ENCODE measurements around the gene SLC29A4.
"Not testable (repeated sequence)": the region's sequence is repeated elsewhere in the genome, so short reads cannot be mapped to it uniquely, and the experiment has no call there.

SLC29A4 gene, protein sequence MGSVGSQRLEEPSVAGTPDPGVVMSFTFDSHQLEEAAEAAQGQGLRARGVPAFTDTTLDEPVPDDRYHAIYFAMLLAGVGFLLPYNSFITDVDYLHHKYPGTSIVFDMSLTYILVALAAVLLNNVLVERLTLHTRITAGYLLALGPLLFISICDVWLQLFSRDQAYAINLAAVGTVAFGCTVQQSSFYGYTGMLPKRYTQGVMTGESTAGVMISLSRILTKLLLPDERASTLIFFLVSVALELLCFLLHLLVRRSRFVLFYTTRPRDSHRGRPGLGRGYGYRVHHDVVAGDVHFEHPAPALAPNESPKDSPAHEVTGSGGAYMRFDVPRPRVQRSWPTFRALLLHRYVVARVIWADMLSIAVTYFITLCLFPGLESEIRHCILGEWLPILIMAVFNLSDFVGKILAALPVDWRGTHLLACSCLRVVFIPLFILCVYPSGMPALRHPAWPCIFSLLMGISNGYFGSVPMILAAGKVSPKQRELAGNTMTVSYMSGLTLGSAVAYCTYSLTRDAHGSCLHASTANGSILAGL

DNA sequence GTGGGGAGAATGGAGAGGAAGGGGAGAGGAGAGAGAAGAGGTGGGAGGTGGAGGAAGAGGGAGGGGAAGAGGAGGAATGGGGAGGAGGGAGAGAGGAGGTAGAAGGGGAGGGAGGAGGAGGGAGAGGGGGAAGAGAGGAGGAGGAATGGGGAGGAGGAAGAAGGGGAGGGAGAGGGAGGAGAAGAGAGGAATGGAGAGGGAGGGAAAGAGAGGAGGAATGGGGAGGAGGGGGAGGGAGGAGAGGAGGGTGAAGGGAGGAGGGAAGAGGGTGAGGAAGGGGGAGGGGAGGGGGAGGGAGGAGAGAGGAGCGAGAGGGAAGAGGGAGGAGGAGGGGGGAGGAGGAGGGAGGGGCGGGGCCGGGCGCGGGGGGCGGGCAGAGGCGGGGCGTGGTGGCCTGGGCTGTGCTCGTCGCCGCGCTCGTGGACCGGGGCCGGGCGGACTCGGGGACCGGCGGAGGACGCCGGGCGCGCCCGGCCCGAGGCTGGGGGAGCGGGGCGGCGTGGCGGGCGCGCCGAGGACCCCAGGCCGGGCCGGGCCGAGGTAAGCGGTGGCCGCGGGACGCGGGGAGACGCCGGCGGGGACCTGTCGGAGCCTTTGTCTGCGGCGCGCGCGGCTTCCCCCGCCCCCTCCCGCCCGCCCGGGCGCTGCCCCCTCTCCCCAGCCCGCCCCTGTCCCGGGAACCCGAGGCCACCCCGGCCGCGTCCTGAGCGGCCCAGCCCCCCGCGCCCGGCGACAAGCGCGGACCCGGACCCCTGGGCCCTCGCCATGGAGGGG is at the start of gene SLC29A4:
TSS of gene SLC29A4 (plus strand) at position 401 of the 774 bp plus-strand sequence. CDS start 4,874 bp downstream, outside the sequence.
- DNase-seq, result peak; percentile 16

DNA sequence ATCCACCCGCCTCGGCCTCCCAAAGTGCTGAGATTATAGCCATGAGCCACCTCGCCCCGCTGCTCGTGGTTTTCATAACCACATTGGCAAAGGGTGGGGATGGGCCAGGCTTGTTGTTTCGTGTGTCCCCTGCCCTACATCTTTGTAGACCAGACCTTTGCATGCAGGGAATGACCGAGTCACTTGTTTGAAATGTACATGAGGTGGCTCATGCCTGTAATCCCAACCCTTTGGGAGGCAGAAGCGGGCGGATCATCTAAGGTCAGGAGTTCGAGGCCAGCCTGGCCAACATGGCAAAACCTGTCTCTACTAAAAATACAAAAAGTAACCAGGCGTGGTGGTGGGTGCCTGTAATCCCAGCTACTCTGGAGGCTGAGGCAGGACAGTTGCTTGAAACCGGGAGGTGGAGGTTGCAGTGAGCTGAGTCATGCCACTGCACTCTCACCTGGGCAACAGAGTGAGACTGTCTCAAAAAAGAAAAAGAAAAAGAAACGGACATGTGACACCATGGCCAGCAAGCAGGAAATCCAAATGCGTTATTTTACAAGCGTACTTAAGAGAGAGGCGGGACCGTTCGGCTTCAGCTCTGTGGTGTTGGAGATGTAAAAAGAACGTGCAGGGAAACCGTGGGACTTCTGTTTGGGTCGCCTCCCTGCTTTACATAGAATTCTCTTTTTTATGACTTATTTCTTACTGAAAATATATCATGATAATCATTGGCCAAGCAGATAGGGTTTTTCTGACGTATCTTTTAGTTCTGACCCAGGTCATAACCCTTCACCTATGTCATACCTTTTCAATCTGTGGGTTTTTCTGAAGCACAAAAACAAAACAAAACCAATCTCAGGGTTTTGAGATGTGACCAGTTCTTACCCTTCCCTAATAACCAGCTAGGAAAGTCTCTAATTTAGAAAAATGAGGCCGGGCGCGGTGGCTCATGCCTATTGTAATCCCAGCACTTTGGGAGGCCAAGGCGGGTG is 47.6 kb upstream of the SLC29A4 start:
- DNase-seq, result no peak

DNA sequence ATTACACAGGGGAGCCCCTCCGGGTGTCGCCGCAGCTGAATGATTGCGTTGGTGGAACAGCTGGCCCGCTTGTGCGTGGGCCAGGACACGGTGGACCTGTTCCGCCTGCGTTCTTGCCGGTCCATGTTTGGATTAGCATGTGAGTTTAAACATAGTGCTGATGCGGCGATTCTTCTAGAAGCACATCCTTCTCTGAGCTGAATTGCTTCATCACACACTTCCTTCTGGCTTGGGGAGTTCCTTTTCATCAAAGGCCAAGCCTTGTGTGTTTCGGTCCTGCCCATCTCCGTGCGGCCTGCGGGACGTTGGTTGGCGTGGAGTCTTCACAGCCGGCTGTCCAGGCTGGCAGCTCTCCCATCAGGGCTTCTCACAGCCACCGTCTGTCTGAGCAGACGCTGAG is 45.5 kb upstream of the SLC29A4 start:
- no peak for DNase-seq

DNA sequence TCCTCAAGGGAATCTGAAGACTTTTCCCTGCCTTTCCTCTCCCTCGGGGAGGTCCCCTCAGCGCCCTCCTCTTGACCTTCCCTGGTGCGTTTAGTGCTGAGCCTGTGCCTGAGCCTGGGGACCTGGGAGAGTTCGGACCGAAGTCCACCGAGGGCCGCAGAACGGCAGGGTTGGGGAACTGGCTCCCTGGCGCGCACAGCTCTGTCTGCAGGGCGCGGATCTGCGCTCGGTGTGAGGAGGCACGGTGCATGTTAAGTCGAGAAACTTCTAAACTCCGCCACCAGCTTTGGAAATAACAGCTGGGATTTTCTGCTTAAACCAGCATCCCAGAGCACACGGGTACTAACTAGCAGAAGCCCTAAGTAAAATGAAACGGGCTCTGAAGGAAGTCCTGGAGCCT is 44.2 kb upstream of the SLC29A4 start:
- DNase-seq, result no peak

DNA sequence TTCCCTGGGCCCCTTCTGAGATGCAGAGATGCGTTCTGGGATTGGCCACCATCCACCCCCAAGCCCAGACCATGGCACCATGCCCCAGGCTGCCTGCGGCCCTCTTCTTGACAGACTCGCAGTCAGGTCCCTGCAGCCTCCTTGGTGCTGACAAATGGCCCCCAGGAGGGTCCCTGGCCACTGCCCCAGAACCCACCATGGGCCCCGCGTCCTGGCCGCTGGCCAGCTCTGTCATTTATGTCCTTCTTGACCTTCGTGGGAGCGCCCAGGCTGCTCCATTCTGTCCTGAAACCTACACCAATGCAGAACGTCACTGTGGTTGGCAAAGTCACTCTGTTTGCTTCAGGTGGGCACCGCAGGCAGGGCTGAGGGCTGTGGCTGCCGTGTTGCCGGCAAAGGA is 39.5 kb upstream of the SLC29A4 start:
- no peak for DNase-seq

DNA sequence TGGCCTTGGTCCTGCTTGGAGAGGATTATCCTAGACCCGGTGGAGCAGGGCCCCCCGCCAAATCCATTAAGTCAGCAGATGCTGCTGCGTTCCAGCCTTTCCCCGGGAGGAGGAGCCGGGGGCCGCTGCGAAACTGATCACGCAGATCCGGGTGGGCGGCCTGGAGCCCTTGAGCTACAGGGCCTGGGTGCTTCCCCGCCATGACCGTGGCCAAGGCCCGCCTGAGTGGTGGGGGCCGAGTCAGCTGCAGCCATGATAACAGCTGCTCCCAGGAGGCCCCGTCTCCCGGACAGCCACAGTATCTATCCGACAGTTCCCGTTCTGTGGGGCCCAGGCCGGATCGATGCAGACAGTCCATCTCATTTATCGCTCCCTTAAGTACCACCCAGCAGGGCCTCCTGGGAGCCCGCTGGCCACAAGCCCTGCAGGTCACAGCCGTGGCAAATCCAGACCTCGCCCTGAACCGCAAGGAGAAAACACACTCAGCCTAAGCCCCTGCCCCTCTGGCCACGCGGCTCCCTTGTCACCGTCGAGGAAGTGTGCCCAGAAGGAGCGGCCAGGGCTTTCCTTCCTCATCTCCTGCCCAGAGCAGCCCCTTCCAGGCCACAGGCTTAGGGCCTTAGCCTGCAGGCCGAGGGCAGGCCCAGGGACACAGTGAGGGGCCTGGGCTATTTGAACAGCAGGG is 34.4 kb upstream of the SLC29A4 start:
- DNase-seq, result no peak

DNA sequence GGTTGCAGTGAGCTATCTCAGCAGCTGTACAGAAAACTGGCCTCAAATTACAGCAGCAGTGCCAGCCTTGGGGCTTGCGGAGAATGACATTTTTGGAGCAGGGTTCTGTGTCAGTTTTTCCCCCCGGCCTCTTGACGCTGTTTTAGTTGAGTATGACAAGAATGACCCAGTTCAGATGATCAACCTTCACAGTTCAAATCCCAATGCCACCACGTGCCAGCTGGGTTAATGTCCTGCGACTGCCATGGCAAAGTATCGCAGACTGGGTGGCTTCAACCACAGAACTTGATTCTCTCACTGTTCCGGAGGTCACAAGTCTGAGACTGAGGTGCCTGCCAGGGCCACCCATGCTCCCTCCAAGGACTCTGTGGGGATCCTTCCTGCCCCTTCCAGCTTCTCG is 32.0 kb upstream of the SLC29A4 start:
- not testable (repeated sequence) for DNase-seq

DNA sequence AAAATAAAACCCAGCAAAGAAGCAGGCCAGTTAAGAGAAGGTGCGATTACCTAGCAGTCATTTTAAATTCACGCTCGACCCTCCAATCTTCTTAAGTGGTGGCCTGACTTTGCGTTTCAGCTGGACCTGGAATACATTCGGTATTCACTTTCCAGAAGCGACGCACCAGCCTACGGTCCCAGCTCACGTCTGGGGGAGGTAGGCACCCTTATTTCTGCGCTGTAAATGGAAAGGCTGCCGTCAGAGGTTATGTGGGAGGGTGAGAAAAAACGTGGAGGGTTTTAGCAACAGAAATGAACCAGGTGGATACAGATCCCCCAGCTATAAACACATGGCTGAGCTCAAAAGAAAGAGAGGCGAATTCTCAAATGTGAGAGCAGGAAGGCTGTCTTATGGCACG is 29.2 kb upstream of the SLC29A4 start:
- DNase-seq, result not testable (repeated sequence)

DNA sequence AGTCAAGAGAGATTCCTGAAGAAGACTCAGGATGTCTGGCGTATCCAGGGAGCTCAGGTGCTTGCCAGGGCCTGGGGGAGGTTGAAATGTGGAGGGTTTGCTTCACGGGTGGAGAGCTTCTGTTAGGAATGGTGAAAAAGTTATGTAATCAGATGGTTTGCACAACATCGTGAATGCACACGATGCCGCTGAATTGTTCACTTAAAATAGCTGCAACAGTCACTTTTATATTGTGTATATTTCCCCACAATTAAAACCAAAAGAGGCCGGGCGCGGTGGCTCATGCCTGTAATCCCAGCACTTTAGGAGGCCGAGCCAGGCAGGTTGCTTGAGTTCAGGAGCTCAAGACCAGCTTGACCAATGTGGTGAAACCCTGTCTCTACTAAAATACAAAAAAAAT is 28.4 kb upstream of the SLC29A4 start:
- not testable (repeated sequence) for DNase-seq

DNA sequence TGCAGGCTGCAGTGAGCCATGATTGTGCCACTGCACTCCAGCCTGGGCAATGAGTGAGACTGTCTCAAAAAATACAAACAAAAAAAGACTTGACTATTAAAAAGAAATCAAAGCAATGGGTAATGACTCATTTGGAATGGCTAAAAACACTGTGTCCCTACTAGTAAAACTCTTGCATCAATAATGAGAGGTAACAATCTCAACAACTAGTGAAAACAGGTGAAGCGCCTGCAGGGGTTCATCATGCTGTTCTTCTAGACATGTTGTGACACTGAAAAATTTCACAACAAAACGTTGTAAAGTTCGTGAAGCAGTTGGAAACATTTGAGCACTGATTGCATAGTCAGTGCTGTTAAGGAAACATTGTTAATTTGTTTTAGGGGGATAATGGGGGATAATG is 26.9 kb upstream of the SLC29A4 start:
- DNase-seq, result no peak

DNA sequence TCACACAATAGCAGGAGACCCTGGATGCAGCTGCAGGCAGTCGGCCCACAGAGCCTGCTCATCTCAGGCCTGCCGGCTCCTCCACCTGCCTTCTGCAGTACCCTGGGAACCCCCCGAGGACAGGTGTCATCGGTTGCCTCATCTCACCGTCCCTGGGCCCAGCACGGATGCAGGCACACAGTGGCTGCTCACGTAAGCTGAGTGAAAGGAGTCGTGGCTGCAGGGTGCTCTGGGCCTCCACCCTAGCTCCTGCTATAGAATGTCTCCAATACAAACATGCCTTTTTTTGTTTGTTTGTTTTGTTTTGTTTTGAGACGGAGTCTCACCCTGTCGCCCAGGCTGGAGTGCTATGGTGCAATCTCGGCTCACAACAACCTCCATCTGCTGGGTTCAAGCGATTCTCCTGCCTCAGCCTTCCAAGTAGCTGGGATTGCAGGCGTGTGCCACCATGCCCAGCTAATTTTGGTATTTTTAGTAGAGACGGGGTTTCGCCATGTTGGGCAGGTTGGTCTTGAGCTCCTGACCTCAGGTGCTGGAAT is 22.1 kb upstream of the SLC29A4 start:
- not testable (repeated sequence) for DNase-seq

DNA sequence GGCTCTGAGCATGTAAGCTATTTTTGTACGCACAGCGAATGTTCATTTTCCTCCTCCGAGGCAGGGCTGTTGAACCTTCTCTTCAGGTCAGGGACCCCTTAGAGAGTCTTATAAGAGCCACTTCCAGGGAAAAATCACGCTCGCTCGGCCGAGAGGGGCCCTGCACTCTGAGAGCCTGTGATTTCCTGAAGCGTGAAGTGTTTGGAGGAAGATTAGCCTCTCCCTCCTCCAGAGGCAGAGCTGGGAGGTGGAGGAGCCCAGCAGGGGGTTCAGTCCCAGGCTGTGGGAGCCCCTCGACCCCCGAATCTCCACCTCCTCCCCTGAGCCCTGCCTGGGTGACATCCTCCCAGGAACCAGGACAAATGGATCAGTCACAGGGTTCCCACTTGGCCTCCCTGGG is 19.7 kb upstream of the SLC29A4 start:
- DNase-seq, result not testable (repeated sequence)

DNA sequence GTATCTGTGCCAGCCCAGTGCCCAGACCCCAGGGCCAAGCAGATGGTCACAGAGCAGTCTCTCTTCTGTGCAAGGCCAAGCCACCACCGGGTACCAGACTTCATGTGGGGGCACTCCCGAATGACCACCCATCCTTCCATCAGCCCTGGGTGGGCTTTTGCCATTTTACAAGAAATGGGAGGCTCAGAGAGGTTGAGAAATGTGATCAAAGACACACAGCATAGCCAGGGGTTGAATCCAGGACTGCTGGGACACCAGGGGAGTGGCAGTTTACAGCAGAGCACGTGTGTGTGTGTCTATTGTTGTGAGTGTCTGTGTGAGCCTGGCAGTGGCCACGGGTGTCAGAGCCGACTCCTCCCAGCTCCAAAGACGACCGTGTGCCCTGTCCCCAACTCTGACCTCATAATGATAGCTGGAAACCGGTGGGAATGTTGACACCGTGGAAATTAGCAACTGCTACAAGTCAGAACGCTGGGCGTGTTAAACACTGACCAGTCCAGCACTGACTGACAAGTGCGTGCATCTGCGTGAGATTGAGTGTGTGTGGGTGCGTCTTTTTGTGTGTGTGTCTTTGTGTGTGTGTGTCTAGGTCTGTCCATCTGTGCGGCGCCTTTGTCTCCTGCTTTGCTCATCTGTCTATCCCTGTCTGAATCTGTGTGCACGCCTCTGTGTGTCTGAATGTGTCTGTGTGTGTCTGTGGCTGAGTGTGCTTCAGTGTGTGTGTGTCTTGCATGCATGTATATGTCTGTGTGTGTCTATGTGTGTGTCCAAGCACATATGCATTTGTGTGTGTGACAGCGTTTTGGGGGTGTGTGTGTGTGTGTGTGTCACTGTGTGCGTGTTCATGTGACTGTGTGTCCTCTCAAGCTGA is 17.2 kb upstream of the SLC29A4 start:
- DNase-seq, result no peak

DNA sequence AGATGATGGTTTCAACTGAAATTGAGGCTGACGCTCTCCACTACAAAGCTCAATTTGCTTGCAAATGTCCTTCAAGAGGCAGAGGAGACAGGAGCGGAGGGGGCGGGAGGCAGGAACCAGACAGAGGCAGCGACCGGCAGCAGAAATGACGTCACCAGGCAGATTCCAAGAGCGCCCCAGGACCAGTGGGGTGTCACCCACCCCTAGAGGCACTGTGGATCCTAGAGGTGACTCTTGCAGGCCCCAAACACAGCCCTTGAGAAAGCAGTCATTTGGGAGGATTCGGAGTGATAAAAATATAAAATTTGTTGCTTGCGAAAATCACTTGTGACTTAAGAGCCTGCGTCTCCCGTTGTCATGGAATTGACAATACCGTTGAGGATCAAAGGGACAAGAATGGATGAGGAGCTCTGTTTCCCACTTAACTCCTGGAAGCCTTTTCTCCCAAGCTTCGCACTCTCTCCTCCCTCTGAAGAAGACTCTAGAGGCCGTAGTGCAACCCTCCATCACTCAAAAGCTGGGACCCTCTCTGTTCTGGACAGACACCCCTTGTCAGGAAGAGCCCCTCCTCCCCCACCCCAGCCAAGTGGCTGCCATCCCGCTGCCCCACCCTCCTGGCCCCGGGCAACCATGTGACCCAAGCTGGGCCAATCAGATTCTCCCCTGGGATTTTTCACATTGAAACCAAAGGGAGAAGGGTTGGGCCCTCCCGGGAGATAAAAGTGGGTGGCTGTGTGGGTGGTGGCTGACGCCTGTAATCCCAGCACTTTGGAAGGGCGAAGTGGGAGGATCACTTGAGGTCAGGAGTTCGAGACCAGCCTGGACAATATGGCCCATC is 16.3 kb upstream of the SLC29A4 start:
- DNase-seq, result no peak

DNA sequence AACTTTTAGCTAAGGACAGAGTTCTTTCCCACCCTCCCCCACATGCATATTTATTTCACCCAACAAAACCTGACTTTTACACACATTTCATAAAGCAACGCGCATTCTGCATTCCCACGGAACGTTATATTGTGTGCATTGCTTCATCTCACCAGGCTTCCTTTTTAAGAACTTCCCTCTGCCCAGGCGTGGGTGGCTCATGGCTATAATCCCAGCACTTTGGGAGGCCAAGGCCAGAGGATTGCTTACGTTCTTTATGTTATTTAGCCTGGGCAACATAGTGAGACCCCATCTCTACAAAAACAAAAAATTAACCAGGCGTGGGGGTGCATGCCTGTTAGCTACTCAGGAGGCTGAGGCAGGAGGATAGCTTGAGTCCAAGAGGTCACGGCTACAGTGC is 14.9 kb upstream of the SLC29A4 start:
- not testable (repeated sequence) for DNase-seq

DNA sequence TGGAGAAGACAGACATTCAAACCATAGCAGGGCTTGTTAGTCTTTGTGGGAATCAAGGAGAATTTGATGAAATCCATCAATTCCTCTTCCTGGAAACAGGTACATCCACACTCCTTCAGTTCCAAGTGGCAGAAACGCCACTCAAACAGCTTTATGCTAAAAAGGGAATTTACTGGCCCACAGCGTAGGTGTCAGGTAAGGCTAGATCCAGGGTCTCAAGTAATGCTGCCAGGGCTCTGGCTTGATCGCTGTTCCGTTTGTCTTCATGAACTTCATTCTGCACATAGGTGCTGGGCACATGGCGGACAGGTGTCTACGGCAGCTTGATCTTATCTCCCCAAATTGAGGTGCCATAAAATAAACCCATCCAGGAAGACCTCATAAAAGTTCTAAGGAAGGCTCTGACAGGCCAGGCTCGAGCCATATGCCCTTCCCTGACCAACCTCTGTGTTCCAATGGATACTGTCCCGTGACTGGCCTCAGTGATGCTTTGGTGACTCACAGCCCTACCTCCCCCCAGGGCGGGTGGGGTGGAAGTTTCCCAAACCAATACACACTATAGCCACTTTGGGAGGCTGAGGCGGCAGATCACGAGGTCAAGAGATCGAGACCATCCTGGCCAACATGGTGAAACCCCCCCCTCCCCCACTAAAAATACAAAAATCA is 12.6 kb upstream of the SLC29A4 start:
- not testable (repeated sequence) for DNase-seq

DNA sequence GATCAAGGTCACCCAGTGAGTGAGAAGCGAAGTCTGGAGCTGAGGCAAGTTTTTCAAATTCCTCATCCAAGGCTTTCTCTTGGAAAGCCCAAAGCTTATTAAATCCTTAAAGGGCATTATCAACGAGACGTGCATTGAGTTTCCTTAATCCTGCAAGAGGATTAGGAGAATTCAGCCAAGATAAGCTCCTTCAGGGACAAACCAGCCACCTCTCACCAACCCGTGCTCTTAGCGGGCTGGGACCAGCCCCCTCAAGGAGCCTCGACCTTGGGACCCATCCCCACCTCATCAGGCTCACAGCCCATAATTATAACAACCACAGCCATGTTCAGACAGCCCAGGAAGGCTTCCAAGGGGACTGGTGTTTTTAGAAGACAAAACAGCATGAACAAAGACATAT is 12.0 kb upstream of the SLC29A4 start:
- DNase-seq, result no peak

DNA sequence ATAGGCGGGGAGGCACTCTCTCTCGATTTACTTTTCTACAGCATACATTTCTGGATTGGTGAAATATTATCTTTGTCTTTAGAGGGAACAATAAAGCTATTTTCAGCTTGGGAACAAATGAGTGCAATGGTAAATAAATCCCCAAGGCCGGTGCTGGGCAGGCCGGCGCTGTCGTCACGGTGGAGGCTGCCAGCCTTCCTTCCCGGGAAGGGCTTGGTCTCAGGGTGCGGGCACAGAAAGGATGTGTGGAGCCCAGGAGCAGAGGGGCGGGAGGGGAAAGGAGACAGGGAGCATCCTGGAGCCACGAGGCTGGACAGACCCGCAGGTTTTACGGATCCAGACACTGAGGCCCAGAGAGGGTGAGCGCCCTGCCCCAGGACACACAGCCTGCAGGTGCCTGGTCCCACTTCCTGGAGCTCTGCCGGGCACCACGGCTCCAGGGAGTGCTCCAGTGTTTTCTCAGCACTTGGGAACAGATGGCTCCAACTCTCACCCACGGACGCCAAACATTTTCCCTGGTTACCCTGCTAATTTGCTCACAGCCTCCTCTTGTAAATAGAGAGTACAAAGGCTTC is 8.8 kb upstream of the SLC29A4 start:
- DNase-seq, result not testable (repeated sequence)

DNA sequence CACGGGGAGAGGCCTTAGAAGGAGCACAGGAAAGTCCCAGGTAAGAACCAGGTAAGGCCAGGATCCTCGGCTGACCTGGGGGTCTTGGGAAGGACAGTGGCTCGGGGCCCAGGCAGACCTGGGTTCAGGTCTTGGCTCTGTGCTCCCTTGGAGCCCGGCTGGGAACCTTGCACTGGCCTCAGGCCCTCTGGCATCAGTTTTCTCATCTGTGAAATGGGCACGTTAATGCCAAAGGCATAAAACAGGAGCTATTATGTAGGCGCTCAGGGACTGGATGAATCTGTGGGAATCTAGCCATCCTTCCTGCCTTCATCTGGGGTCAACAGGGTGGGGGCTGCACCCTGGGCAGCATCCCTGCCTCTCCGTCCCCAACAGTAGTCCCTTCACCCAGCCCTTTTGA is 8.3 kb upstream of the SLC29A4 start:
- no peak for DNase-seq

Data from activated CD4-positive, alpha-beta T cell treated with anti-CD3 and anti-CD28 coated beads, Interleukin-10, Interleukin-2, amounts not matched to agents 100 ng/mL and 50 ng/mL, durations not matched to agents 16 hours and 8 hours (primary cell).